IPS-15b (cell line): Measurements from ENCODE around the gene GTSF1L.

Source experiments
- H3K27me3 ChIP-seq: one replicate; pipeline ENCODE4 v1.6.1; 2013; ENCODE audit warnings: low read length; ENCODE audit not compliant: control insufficient read depth, insufficient read depth
- H3K36me3 ChIP-seq: one replicate; pipeline ENCODE4 v1.6.1; 2013; ENCODE audit warnings: low read length; ENCODE audit not compliant: control insufficient read depth, insufficient read depth
- H3K4me1 ChIP-seq: one replicate; pipeline ENCODE4 v1.6.1; 2013; ENCODE audit warnings: mild to moderate bottlenecking, low read length; ENCODE audit not compliant: control insufficient read depth, insufficient read depth
- H3K4me3 ChIP-seq: one replicate; pipeline ENCODE4 v1.5.1; 2013; ENCODE audit warnings: low read depth, low read length
- H3K9ac ChIP-seq: one replicate; pipeline ENCODE4 v1.6.1; 2013; ENCODE audit warnings: low read depth, mild to moderate bottlenecking, low read length
- H3K9me3 ChIP-seq: one replicate; pipeline ENCODE4 v1.6.1; 2013; ENCODE audit warnings: mild to moderate bottlenecking, low read length; ENCODE audit not compliant: control insufficient read depth, insufficient read depth

Gene GTSF1L

DNA sequence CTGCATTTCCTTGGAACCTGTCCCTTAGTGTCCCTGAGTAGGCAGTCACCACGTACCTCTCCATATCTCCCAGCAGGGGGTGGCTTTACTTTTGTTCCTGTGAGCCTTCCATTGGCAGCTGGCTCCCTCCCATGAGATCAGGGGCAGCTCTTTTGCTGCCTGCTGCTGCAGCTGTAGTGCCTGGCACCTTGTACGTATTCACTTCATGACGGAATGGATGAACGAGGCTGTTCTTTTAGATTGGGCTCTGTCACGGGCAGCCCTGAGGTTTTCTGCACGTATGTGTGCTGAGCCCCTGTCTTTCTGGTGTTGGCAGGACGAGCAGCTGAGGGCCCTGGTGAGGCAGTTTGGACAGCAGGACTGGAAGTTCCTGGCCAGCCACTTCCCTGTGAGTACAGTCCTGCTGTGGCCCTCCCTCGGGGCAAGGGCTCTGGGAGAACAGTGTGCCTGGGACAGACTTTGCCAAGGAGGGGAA is 45.3 kb downstream of the GTSF1L start:
- Histone ChIP-seq H3K27me3 (no peaks in the 10 kb centered on the region), H3K4me3 (no peak overlapping the region), H3K4me1 (no peaks in the 10 kb centered on the region), H3K9me3 (no peaks in the 10 kb centered on the region), H3K9ac (no peak overlapping the region), H3K36me3 (peaks cover 30% of the 10 kb centered on the region)

GRCh38 chr20:43680981-43681380 is 45.8 kb downstream of the GTSF1L start:
- H3K36me3 ChIP-seq: peaks cover 28% of the 10 kb centered on the region

DNA sequence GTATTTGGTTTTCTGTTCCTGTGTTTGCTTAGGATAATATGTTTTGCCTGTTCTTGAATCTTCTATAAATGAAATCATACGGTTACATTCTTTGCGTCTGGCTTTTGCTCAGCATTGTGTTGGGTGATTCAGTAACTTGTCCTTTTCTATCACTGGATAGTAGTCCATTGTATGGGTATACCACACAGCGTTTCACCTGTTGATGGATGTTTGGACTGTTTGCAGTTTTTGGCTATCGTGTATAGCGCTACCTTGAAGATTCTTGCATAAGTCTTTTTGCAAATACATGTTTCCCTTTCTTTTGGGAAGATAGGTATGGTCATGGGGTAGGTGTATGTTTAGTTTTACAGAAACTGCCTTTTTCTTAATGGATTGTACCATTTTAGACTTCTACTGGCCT is 50.4 kb downstream of the GTSF1L start:
- no peaks in the 10 kb centered on the region for H3K27me3 ChIP-seq
- H3K9me3 ChIP-seq: no peaks in the 10 kb centered on the region
- H3K4me1 ChIP-seq: no peaks in the 10 kb centered on the region
- H3K36me3 ChIP-seq: peaks cover 30% of the 10 kb centered on the region
- H3K9ac ChIP-seq: no peak overlapping the region
- no peak overlapping the region for H3K4me3 ChIP-seq

More at GRCh38 chr20:43680981-43681380, 45.8 kb downstream of the GTSF1L start:
- Histone ChIP-seq H3K9ac (no peak overlapping the region), H3K9me3 (no peaks in the 10 kb centered on the region), H3K4me1 (no peaks in the 10 kb centered on the region), H3K27me3 (no peaks in the 10 kb centered on the region), H3K4me3 (no peak overlapping the region)
